Fibroblast of the aortic adventitia (primary cell): ENCODE measurements around the gene AASDHPPT. TPM values are rescaled to one million over a fixed set of nuclear protein-coding genes. Genes with fewer than 3 reads are reported as not detected.

Source experiments
- DNase-seq: peaks from one replicate; pipeline ENCODE4 v3.0.0-alpha.2; 2010; ENCODE audit warnings: low read depth
- H3K4me3 ChIP-seq: 2 replicates; pipeline ENCODE4 v1.5.1; 2011; ENCODE audit warnings: low read depth, mild to moderate bottlenecking, control low read depth, low read length, moderate library complexity
- CTCF ChIP-seq: IDR thresholded peaks from 2 replicates; pipeline ENCODE4 v1.5.1; 2011; ENCODE audit warnings: mild to moderate bottlenecking, low read length, control low read depth, inconsistent platforms; ENCODE audit not compliant: insufficient read depth
- total RNA-seq: library from RNA; depleted of rRNA; stranded (reverse); fragments of >200 nt; gene quantifications from 2 replicates; pipeline ENCODE4 v1.2.3, GENCODE V29; 2012; ENCODE audit warnings: low replicate concordance

The AASDHPPT gene
- total RNA-seq, 1 donor, result 52.3 TPM

- DNase-seq, result no peak
- no peak for TF ChIP-seq CTCF
- H3K4me3 ChIP-seq, result no peak overlapping the region
Measured at GRCh38 chr11:106098893-106099553, 21.6 kb downstream of the AASDHPPT start.

- no peak for DNase-seq
- H3K4me3 ChIP-seq, result no peak overlapping the region
- no peak for TF ChIP-seq CTCF
Measured at GRCh38 chr11:106101370-106101769, 23.9 kb downstream of the AASDHPPT start.

GRCh38 chr11:106101819-106102218, 24.4 kb downstream of the AASDHPPT start:
- peak; percentile 34 for DNase-seq
- H3K4me3 ChIP-seq, result no peak overlapping the region
- no peak for TF ChIP-seq CTCF

- DNase-seq, result no peak
- no peak for TF ChIP-seq CTCF
- H3K4me3 ChIP-seq, result no peak overlapping the region
Measured at GRCh38 chr11:106105986-106106385, 28.5 kb downstream of the AASDHPPT start.

- H3K4me3 ChIP-seq, result no peak overlapping the region
- no peak for DNase-seq
- no peak for TF ChIP-seq CTCF
Measured at GRCh38 chr11:106121570-106122320, 44.3 kb downstream of the AASDHPPT start.

GRCh38 chr11:106127604-106128003, 50.1 kb downstream of the AASDHPPT start:
- no peak for DNase-seq
- no peak for TF ChIP-seq CTCF
- H3K4me3 ChIP-seq, result no peak overlapping the region
